MM.1S (cell line): ENCODE data around the gene GPR87.

Experiments
- EZH2 ChIP-seq: fragments of 300-600 bp; sonication (generic); optimal IDR thresholded peaks from 2 replicates; pipeline ENCODE3; 2017; ENCODE audit warnings: low read depth, mild to moderate bottlenecking, antibody characterized with exemption, low read length, mixed read lengths
- TF ChIP-seq, protein P1 (sequence below): fragments of 300-600 bp; sonication (generic); IDR thresholded peaks from 2 replicates; pipeline ENCODE4 v1.5.1; 2016; ENCODE audit warnings: antibody characterized with exemption, low read length, mixed read lengths

DNA sequence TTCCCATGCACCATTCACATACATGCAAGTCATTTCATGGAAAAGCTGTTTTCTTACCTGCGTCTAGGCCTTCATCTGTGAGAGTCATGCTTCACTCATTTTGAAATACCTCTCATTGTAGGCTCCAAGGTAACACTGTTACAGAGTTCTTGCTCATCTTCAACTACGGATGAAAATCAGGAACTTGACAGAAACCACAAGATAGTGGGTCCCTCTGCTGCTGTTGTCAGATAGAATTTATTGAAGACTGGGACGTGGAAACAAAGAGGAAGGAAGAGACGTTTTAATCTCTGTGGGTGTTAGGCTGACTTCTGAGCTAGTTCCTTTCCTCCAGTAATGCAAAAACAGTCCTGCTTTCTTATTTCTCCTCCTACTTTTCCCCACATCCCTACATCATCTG is 38.4 kb downstream of the GPR87 start, which contains the start of gene P2RY14:
- TF ChIP-seq, protein P1, sequence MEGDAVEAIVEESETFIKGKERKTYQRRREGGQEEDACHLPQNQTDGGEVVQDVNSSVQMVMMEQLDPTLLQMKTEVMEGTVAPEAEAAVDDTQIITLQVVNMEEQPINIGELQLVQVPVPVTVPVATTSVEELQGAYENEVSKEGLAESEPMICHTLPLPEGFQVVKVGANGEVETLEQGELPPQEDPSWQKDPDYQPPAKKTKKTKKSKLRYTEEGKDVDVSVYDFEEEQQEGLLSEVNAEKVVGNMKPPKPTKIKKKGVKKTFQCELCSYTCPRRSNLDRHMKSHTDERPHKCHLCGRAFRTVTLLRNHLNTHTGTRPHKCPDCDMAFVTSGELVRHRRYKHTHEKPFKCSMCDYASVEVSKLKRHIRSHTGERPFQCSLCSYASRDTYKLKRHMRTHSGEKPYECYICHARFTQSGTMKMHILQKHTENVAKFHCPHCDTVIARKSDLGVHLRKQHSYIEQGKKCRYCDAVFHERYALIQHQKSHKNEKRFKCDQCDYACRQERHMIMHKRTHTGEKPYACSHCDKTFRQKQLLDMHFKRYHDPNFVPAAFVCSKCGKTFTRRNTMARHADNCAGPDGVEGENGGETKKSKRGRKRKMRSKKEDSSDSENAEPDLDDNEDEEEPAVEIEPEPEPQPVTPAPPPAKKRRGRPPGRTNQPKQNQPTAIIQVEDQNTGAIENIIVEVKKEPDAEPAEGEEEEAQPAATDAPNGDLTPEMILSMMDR, result no peak
- TF ChIP-seq EZH2, result no peak
